ENCODE measurements around the gene OVCA2. TPM values are rescaled to one million over a fixed set of nuclear protein-coding genes. Genes with fewer than 3 reads are reported as not detected.

The OVCA2 gene
- total and polyA plus RNA-seq, 2 donors (not counting 3 experiments of a cell fraction or from before 2014, with no cell fraction given), result 41.3 to 84.2 TPM

GRCh38 chr17:2037155-2037554 is 4.7 kb upstream of the OVCA2 start:
- CTCF ChIA-PET, result no interaction called here
- Histone ChIP-seq H2AFZ (ENCODE audit: low read depth, low read length) (no peak overlapping the region), H3K4me3 (replicated peaks in 1 of 3; ENCODE audit: insufficient read depth in 1 of 3, low read depth in 1 of 3, low read length in 3 of 3) (no peak overlapping the region), H3K9me3 (replicated peaks; ENCODE audit: control insufficient read depth, insufficient read depth, low read length) (no peaks in the 10 kb centered on the region), H3K4me1 (ENCODE audit: control insufficient read depth, extremely low read depth, insufficient read depth, low read length) (no peaks in the 10 kb centered on the region), H4K20me1 (replicated peaks; ENCODE audit: control insufficient read depth, extremely low read depth, insufficient read depth, low read length) (no peaks in the 10 kb centered on the region), H3K79me2 (ENCODE audit: control insufficient read depth, insufficient read depth, low read length) (peaks cover under 1% of the 10 kb centered on the region), H3K27me3 (ENCODE audit: control insufficient read depth in 2 of 2, insufficient read depth in 2 of 2, low read length in 2 of 2) (no peaks in the 10 kb centered on the region), H3K36me3 (ENCODE audit: control insufficient read depth in 2 of 2, extremely low read depth in 1 of 2, insufficient read depth in 2 of 2, low read length in 2 of 2) (peaks cover 3 to 24% of the 10 kb centered on the region in 2 experiments), H3K27ac (ENCODE audit: insufficient read depth, low read depth, low read length) (no peak overlapping the region), H3K4me2 (ENCODE audit: insufficient read depth, low read length) (no peak overlapping the region), H3K9ac (replicated peaks; ENCODE audit: extremely low read depth, insufficient read depth, low read length) (no peak overlapping the region), H3K9me1 (replicated peaks; ENCODE audit: control insufficient read depth, extremely low read depth, insufficient read depth, low read length) (no peaks in the 10 kb centered on the region)
- no peak for TF ChIP-seq MYC (IDR thresholded peaks at IDR 0.05; ENCODE audit: low read depth, low read length)
- POLR2A ChIA-PET, result no interaction called here
- DNase-seq (ENCODE audit: low read depth, low spot score) (no peak), FAIRE-seq (no peak)
- intact Hi-C loops (cut with micrococcal nuclease) (no loop called here), dilution Hi-C loops (cut with MboI; ENCODE audit: extremely low pct_ligation_motif_present, low sequenced_read_pairs) (no loop called here)
- BruUV-seq (replicated peaks), result no TSS peak

GRCh38 chr17:2040219-2040827 is 1.5 kb upstream of the OVCA2 start:
- POLR2A ChIA-PET, result no interaction called here
- H3K27ac ChIP-seq (ENCODE audit: insufficient read depth, low read depth, low read length), result no peak overlapping the region
- H4K20me1 ChIP-seq (replicated peaks; ENCODE audit: control insufficient read depth, extremely low read depth, insufficient read depth, low read length), result no peaks in the 10 kb centered on the region
- H3K4me1 ChIP-seq (ENCODE audit: control insufficient read depth, extremely low read depth, insufficient read depth, low read length), result peaks cover 7% of the 10 kb centered on the region
- no peak overlapping the region for H3K9ac ChIP-seq (replicated peaks; ENCODE audit: extremely low read depth, insufficient read depth, low read length)
- H2AFZ ChIP-seq (ENCODE audit: low read depth, low read length), result no peak overlapping the region
- H3K27me3 ChIP-seq (ENCODE audit: control insufficient read depth in 2 of 2, insufficient read depth in 2 of 2, low read length in 2 of 2), result no peaks in the 10 kb centered on the region
- H3K4me3 ChIP-seq (replicated peaks in 1 of 3; ENCODE audit: insufficient read depth in 1 of 3, low read depth in 1 of 3, low read length in 3 of 3), result no peak overlapping the region
- intact Hi-C loops (cut with micrococcal nuclease) (no loop called here), dilution Hi-C loops (cut with MboI; ENCODE audit: extremely low pct_ligation_motif_present, low sequenced_read_pairs) (no loop called here)
- H3K9me3 ChIP-seq (replicated peaks; ENCODE audit: control insufficient read depth, insufficient read depth, low read length), result no peaks in the 10 kb centered on the region
- no TSS peak for BruUV-seq (replicated peaks)
- H3K36me3 ChIP-seq (ENCODE audit: control insufficient read depth in 2 of 2, extremely low read depth in 1 of 2, insufficient read depth in 2 of 2, low read length in 2 of 2), result peaks cover 8 to 29% of the 10 kb centered on the region in 2 experiments
- no peak for TF ChIP-seq EZH2 (IDR thresholded peaks at IDR 0.05; ENCODE audit: borderline replicate concordance, low read depth, low read length, severe bottlenecking)
- TF ChIP-seq MAX (IDR thresholded peaks at IDR 0.05; ENCODE audit: insufficient read depth, insufficient read length), result no peak
- TF ChIP-seq CTCF (IDR thresholded peaks at IDR 0.05; ENCODE audit: extremely low read depth in 1 of 2, insufficient read depth in 1 of 2, low read depth in 1 of 2, low read length in 2 of 2), result no peak
- no peaks in the 10 kb centered on the region for H3K9me1 ChIP-seq (replicated peaks; ENCODE audit: control insufficient read depth, extremely low read depth, insufficient read depth, low read length)
- FAIRE-seq (no peak), DNase-seq (ENCODE audit: low read depth, low spot score) (no peak)
- H3K79me2 ChIP-seq (ENCODE audit: control insufficient read depth, insufficient read depth, low read length), result peaks cover 17% of the 10 kb centered on the region
- CTCF ChIA-PET, result interaction anchor here (1.0 to 2.7 kb wide), 4 partner anchors 14 to 313 kb away, joined by 3 to 20 read pairs (median 4); no protein-coding TSS in a partner anchor
- no peak overlapping the region for H3K4me2 ChIP-seq (ENCODE audit: insufficient read depth, low read length)

Data from endothelial cell of umbilical vein (primary cell).